NCI-H2227 (cell line): ENCODE measurements around the gene PTPRR.
A peak's percentile ranks its signal among the peaks of the same experiment; 100 is the strongest.
"Not testable (repeated sequence)": the region's sequence is repeated elsewhere in the genome, so short reads cannot be mapped to it uniquely, and the experiment has no call there.

Experiments used
- DNase-seq: peaks from one replicate; lab custom pipeline; 2025; ENCODE audit not compliant: unreplicated experiment; lab: John Stamatoyannopoulos, UW

PTPRR gene

GRCh38 chr12:70842942-70843341, 77.6 kb downstream of the PTPRR start:
- no peak for DNase-seq

DNA sequence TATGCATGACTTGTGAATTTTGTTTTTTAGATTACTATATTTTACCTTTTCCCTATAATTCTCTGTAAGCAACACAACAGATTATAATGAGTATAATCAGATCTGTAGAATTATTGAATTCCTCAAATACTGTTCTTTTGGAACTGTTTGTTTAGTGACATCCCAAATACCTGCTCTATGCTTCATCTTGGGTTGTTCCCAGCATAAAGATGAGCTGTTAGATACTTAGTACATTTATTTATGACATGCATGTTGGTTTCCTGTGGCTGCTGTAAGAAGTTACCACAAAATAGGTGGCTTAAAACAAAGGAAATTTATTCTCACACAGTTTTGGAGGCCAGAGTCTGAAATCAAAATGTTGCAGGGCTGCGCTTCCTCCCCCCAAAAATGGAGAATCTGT, 78.4 kb downstream of the PTPRR start:
- DNase-seq = no peak

DNA sequence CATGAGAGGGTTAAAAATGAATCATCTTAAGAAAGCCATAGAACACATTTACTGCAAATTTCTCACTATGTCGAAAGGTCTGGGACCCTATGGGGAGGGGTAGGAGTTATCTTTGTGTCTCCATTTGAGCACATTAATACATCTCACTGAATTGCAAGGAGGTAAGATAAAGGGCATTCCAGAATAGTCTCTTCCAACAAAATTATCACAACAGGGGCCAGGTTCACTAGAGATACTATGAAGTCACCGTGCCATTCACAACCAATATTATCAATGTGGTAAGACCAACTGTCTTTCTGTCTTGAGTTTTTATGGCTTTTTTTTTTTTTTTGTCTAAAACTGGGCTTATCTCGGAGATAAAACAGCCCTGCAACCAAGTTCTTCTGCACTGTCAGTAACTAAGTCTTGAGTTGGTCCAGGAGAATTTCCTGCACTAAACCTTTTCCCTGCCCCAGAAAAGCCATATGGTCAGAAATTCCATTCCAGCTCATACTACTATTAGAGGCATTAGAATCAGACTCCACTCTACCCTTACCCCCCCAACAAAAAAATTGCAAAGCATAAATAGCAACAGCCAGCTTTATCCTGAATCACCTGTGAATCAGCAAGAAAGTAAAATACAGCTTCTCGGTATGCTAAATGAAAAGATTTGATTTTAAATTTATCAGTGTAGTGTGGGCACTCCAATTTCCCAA, 79.7 kb downstream of the PTPRR start:
- no peak for DNase-seq

GRCh38 chr12:70839544-70839943, 81.0 kb downstream of the PTPRR start:
- DNase-seq = no peak

DNA sequence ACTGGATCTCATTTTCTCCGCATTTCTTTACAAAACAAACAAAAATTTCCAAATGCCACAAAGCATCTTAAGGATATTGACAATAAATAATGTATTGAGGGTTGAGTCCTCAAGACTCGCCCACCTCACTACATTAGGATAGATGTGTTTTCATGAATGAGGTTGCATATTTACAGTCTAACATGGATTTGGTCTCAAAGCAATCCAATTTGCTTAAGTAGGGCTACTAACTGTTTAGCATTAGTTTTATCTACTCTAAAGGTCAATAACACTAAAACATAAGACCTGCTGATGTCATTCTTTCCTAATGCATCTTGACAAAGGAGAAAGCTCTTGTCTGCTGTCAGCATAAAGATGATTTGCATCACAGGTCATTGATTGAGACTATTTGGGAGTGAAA, 82.4 kb downstream of the PTPRR start:
- DNase-seq = no peak

DNA sequence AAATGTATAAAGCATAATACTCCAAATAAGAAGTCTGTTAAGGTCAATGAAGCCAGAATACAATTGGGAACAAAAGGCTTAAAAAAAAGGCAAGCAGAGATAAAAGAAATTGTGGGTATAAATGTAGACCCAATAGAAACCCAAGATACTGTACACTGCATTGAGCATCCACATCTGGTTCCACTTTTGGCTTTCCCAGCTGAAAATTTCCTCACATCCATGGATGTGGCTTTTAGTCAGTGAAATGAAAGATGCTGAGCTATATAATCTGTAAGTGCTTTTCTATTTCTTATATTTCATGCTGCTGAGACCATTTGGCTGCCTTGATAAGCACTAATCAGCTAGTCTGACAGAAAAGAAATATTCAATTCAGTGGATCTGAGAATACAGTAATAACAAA, 83.5 kb downstream of the PTPRR start:
- no peak for DNase-seq

GRCh38 chr12:70835948-70836347, 84.6 kb downstream of the PTPRR start:
- no peak for DNase-seq

- no peak for DNase-seq
Measured at GRCh38 chr12:70831543-70831942, 89.0 kb downstream of the PTPRR start.

GRCh38 chr12:70830221-70831061, 90.1 kb downstream of the PTPRR start:
- no peak for DNase-seq

GRCh38 chr12:70829070-70829469, 91.5 kb downstream of the PTPRR start:
- DNase-seq = no peak

DNA sequence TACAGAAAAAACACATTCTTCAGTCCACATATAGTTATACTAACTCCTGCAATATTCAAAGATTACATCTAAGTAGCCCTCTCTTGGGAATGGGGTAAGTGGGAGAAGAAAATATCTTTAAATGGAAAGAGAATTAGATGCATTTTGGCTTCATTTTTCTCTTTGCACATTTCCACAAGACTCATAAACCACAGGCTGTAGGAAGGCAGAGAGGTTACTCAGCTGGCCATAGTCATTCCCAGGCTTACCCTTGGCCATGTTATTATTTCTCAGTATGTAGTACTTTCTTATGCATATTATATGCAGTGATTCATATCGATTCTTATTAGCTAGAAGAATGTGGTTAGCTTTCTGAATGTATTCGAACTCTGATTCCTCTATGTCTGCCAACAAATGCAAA, 92.2 kb downstream of the PTPRR start:
- no peak for DNase-seq

DNA sequence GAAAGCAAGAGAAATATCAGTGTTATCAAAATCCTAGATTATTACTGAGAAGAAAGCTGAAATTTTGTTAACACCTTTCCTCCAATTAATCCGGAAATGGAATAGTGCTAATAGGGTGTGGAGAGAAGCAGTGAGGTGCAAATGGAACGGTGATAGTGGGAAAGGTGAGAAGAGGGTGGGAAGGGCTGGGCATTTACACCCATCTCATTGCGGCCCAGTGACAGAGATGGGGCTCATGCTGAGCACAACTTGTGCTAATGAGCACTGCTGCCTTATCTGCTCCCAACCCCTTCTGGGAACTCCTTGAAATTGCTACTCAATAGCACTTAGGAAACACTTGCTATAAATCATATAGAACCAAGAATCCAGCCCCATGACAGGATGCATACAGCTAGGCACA, 94.4 kb downstream of the PTPRR start:
- DNase-seq = peak; percentile 2

GRCh38 chr12:70824511-70824910, 96.0 kb downstream of the PTPRR start:
- no peak for DNase-seq

DNA sequence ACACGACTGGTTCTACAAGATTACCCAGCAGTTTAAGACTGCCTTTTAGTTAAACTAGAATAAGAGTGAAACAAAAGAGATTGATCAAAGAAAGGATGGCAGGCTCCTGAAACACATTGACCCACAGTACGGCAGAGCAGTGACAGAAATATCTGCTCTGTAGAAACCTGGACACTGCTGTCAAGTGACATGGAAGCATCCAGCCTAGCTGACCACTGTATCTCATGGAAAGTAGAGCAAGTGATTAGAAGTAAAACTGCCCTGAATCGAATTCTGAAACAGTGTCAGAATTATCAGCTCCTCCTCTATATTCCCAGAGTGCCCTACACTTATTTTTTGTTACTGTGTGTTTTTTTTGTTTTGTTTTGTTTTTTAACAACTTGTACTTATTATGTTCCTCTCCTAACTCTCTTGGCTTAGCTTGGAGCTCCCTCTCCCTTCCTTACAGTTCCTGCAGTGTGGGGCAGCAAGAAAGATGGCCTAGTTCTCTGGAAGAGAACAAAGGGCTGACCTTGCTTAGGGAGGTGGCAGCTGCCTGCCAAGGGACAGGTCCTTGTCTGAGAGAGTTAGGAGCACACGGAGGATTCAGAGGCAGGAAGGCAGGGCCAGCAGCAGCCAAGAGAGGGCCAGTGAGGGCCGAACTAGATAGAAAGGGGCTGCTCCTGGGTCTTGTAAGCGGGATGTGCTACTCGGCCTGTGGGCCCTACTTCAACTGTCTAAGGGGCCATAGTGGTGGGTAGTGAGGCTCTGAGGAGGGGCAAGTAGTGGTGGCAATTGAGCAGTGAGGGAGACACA, 97.2 kb downstream of the PTPRR start:
- DNase-seq = no peak

DNA sequence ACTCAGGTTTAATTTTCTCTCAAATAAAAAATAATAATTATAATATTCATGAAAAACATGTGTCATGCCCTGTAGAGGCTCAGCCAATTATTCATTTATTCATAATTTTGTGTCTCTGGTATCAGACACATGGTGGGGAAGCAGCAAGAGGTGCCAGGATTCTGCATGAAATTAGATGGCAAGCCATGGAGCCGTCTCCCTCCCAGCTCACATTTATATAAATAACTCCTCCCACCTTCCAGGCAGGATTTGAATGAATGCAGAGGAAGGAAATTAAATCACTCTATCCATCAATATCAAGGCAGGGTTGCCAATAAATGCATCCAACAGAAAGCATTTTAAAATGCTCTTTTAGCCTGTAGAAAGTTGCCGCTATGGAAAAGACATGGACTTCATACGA, 98.1 kb downstream of the PTPRR start:
- no peak for DNase-seq

DNA sequence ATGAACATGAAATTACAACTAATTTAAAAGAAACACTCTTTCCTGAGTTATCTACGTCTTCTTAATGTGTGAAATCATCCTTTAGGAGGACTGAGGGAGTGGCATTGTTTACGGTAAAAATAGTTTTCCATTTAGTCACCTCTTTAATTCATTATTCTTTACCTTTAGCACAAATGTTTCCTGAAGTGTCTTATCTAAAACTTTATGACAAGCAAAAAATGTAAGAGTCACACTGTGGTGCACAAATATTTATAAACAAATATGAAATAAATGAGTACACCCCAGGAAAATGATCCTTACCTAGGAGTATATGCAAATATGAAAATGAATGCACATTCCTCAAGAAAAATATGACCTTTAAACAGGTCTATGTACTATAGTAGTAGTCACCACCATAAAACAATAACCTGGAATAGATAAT, 104.6 kb downstream of the PTPRR start:
- DNase-seq = no peak

GRCh38 chr12:70815056-70815455, 105.5 kb downstream of the PTPRR start:
- no peak for DNase-seq

DNA sequence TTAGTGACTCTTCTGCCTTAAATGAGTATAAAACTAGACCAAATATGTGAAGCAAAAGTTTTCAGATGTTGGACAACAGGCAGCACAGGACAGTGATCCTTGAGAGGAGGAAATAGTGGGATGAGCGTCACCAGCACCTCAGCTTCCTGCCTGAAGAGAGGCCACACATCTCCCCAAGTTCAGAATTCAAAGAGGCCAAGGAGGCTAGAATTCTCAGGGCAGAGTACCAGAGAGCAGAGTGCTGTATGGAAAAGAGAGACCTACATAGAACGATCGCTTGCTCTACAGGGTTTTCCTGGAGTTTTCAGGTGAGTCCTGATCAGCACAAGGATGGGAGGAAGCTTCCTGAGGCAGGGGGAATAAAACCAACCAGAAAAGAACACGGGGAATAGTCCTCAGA, 107.0 kb downstream of the PTPRR start:
- no peak for DNase-seq

- DNase-seq = no peak
Measured at GRCh38 chr12:70812136-70812535, 108.4 kb downstream of the PTPRR start.

- DNase-seq = no peak
Measured at GRCh38 chr12:70809887-70810286, 110.7 kb downstream of the PTPRR start.

GRCh38 chr12:70807993-70808392, 112.5 kb downstream of the PTPRR start:
- DNase-seq = not testable (repeated sequence)

DNA sequence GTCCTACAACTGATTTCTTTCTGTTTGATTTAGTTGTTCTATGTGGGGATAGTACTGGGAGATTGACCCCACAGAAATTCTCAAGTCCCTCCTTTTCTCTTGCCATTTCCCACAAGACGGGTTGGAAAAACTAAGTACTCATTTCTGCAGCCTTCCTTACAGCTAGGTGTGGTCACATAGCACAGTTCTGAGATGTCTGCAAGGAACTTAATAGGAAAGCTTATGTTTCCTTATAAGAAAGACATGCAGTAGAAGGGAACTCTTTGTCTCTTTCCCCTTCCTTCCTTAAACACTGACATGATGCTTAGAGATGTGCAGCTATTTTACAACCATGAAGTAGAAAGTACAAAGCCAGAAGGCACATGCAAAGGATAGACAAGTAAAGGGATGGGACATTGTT, 113.7 kb downstream of the PTPRR start:
- no peak for DNase-seq
